Activated CD8-positive, alpha-beta memory T cell treated with anti-CD3 and anti-CD28 coated beads for 48 hours (primary cell): ENCODE measurements around the gene URB2.
"Not testable (repeated sequence)": the region's sequence is repeated elsewhere in the genome, so short reads cannot be mapped to it uniquely, and the experiment has no call there.

ENCODE experiments used
- DNase-seq, 3 experiments: peaks; one replicate each; pipeline ENCODE4 v3.0.0-alpha.2; 2020; ENCODE audit warnings: low read depth in 2 of 3, low spot score in 2 of 3

The URB2 gene

GRCh38 chr1:229690662-229691061, 64.6 kb downstream of the URB2 start:
- DNase-seq, result no peak

DNA sequence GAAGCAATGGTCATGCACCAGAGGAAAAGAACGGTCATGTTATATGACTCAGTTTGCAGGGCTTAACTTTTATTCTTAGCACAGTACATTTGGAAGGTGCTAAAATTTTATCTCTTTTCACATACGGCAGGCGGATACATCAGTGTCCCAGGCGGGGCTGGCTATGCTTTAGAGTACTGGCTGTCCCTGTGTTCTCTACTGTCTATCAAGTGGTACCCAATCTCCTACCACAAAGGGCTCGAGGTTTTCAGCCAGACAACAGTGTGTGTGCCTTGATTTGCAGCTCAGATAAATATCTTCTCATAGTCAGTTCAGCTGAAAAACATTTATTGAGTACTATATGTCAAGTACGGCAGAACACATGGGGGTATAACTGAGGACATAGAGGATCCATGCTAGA, 65.3 kb downstream of the URB2 start:
- DNase-seq, result no peak

DNA sequence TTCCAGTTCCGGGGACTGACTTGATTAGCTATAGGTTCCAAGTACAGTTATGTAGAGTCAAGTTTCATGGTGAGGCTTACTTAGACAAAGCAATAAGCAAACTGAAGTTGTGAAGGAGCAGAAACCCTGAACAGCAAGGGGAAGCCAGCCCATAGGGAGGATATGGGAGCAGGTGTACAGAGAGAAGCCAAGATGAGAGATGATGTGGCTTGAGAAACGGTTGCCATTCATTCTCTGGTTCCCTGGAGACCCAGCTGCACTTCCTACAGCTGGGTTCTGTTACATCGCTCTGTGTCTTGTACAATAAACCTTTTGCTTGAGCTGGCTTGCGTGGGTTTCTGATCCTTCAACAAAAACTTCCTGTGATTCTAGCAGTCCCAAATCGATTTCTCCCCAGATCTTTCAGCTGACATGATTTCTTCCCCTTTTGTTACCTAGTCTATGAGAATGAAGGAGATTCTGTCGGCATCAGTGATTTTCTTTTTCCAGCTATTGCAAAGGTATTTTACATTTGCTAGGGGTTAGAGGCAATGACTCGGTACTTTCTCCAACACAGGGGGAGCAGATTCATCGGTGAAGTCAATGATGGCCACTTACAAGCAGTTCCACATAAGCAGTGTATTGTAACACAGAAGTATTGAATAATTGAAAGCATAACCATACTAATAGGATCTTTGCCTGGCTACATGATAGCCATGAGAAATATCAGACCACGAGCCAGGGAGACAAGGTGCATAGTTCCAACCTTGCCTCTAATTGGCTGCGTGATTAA, 67.3 kb downstream of the URB2 start:
- no peak for DNase-seq

DNA sequence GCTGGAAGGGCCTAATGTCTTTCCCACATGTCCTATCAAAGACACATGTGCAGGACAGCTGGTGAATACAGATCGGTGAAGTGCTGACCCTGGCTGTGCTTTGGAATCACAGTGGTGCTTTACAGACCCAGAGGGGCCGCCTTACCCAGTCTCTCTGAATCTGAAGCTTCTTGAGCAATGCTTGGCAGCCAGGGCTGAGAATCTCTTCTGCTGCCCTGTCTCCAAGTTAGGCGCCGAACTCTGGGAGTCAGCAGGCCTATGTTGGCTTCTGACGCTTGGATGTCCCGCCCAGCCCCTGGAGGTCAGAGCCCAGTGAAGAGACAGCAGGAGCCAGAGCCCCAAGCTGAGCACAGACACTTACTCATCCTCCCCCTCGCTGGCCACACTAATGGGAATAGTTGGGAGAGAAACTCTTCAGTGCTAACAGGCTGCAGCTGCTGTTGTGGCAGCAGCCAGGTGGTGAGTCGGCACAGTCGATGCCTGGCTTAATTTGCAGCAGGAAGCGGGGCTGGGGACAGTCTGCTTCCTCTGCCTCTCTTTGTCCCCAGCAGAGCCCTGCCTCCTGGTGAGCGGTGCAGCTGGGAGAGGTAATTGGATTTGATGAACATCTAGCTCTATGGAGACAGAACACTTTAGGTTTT, 68.1 kb downstream of the URB2 start:
- DNase-seq, result no peak

- no peak for DNase-seq
Measured at GRCh38 chr1:229696385-229696784, 70.3 kb downstream of the URB2 start.

GRCh38 chr1:229699613-229700267, 73.7 kb downstream of the URB2 start:
- no peak for DNase-seq

DNA sequence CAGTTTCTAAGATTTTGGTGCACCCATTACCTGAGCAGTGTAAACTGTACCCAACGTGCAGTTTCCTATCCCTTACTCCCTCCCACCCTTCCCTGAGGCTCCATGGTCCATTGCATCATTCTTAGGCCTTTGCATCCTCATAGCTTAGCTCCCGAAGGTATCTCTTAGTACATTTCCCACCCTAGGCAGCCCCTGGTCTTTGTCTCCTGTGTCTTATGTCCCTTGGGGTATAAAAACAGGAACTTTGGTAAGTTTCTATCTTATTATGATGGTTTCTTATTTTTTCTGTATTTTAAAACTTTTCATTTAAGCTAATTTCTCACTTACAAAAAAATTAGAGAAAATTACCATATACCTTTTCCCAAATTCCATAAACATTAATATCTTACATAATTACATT, 78.1 kb downstream of the URB2 start:
- no peak for DNase-seq

- not testable (repeated sequence) for DNase-seq
Measured at GRCh38 chr1:229705152-229705551, 79.1 kb downstream of the URB2 start.

DNA sequence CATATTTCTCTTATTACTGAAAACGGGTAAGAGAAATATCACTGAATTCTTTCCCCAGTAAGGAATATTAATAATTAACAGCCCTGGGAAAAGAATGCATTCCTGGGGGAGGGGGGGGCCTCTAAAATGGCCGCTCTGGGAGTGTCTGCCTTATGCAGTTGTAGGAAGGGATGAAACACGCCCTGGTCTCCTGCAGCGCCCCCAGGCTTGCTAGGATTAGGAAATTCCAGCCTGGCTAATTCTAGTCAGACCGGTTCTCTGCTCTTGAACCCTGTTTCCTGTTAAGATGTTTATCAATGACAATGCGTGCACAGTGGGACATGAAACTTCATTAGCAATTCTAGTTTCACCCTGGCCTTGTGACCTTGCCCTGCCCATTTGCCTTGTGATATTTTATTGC, 81.1 kb downstream of the URB2 start:
- not testable (repeated sequence) for DNase-seq

DNA sequence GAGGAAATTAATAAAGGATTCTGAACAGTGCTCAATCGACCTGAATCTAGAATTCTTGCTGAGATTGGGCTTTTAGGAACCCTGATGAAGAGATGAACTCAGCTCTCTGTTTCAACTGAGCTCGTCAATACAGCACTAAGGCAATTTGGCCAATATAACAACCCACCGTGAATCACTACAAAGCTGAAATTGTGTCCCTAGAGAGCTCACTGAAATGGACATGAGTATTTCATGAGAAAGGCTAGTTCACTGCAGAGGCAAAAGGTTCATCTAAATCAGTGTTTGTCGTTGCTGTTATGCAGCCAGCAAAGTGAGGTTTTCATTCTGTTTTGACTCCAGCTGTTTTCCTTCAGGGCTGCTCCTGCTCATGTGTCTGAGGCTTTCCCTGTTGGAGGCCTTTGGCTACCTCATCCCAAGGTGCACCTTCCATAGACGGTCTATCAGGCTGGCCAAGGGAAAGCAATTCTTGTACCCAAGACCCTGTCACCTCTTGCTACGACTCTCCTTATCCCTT, 83.5 kb downstream of the URB2 start:
- no peak for DNase-seq
